Activated CD4-positive, CD25-positive, alpha-beta regulatory T cell treated with anti-CD3 and anti-CD28 coated beads, Interleukin-2, amount 50 U/mL, for 24 hours (primary cell): ENCODE data around the gene MSRB3.
"Not testable (repeated sequence)": the region's sequence is repeated elsewhere in the genome, so short reads cannot be mapped to it uniquely, and the experiment has no call there.

Experiments
- ATAC-seq, 2 donors: fragments of 150-1000 bp; cut with Tn5 transposase; one replicate each; pipeline ENCODE4 v1.10.0; 2021; ENCODE audit warnings: mild to moderate bottlenecking in 1 of 2, moderate library complexity in 1 of 2

MSRB3 gene

GRCh38 chr12:65407388-65408149 lies 129.1 kb downstream of the MSRB3 start:
- ATAC-seq, result no peak

- ATAC-seq, result no peak
Observed at GRCh38 chr12:65408441-65408840, 130.0 kb downstream of the MSRB3 start.

GRCh38 chr12:65409726-65410125 lies 131.2 kb downstream of the MSRB3 start:
- ATAC-seq, result no peak

GRCh38 chr12:65411171-65411570 lies 132.7 kb downstream of the MSRB3 start:
- no peak for ATAC-seq

GRCh38 chr12:65414526-65414925 lies 136.0 kb downstream of the MSRB3 start:
- no peak for ATAC-seq

GRCh38 chr12:65415826-65416225 lies 137.3 kb downstream of the MSRB3 start:
- ATAC-seq, result no peak

- ATAC-seq, result no peak
Observed at GRCh38 chr12:65419284-65420072, 141.0 kb downstream of the MSRB3 start.

GRCh38 chr12:65420941-65421340 lies 142.5 kb downstream of the MSRB3 start:
- no peak for ATAC-seq

- no peak for ATAC-seq
Observed at GRCh38 chr12:65427646-65428045, 149.2 kb downstream of the MSRB3 start.

- ATAC-seq, result no peak
Observed at GRCh38 chr12:65430006-65430405, 151.5 kb downstream of the MSRB3 start.

- ATAC-seq, result no peak
Observed at GRCh38 chr12:65430571-65431306, 152.3 kb downstream of the MSRB3 start.

GRCh38 chr12:65432114-65432513 lies 153.6 kb downstream of the MSRB3 start:
- ATAC-seq, result no peak

- no peak for ATAC-seq
Observed at GRCh38 chr12:65432651-65433050, 154.2 kb downstream of the MSRB3 start.

- ATAC-seq, result no peak
Observed at GRCh38 chr12:65434737-65435136, 156.3 kb downstream of the MSRB3 start.

GRCh38 chr12:65443038-65443437 lies 164.6 kb downstream of the MSRB3 start:
- ATAC-seq, result no peak

- ATAC-seq, result no peak
Observed at GRCh38 chr12:65444996-65445395, 166.5 kb downstream of the MSRB3 start.

- no peak for ATAC-seq
Observed at GRCh38 chr12:65446901-65447300, 168.4 kb downstream of the MSRB3 start.

- no peak for ATAC-seq
Observed at GRCh38 chr12:65449400-65449799, 170.9 kb downstream of the MSRB3 start.

GRCh38 chr12:65450625-65451024 lies 172.1 kb downstream of the MSRB3 start:
- ATAC-seq, result no peak

- ATAC-seq, result no peak
Observed at GRCh38 chr12:65454115-65454787, 175.8 kb downstream of the MSRB3 start.

GRCh38 chr12:65457341-65457740 lies 178.9 kb downstream of the MSRB3 start:
- ATAC-seq, result not testable (repeated sequence)

- no peak for ATAC-seq
Observed at GRCh38 chr12:65458718-65459117, 180.2 kb downstream of the MSRB3 start.

GRCh38 chr12:65459545-65459944 lies 181.1 kb downstream of the MSRB3 start:
- no peak for ATAC-seq
